Measurements from ENCODE around the gene MED20. TPM values are rescaled to one million over a fixed set of nuclear protein-coding genes. Genes with fewer than 3 reads are reported as not detected.

The MED20 gene
- total and polyA plus RNA-seq, 2 donors (not counting 3 experiments of a cell fraction or from before 2014, with no cell fraction given) = 30.4 to 37.8 TPM

DNA sequence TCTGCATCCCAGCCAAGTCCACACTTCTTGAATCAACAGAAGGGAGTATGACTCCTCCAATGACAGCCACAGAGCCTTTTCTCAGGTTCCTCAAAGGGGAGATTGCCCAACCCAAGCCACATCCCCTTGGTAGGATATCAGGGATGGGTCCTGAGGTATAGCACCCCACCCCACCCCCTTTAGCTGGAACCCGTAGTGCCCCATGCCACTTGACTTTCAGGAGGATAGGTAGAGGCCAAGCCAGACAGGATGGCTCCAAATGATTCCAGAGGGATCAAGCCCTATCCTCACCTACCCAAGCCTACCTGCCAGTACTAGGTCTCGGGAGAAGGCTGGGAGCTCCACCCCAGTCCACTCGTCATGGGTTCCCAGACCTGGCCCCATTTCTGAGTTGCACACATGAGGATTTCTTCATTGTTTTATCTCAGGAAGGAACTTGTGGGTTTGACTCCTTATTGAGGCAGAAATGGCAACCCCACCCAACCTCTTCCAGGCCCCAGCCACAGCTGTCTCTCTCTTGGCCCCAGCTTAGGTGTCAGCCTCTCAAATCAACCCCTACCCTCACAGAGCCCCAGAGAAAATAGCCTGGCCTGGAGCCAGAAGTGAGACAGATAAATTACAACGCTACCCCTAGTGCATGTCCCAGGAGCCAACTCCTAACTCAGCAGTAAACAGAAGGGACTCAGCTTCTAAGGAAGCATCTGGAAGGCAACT is 17.1 kb upstream of the MED20 start:
- Histone ChIP-seq H2AFZ (ENCODE audit: low read depth, low read length) (no peak overlapping the region), H3K36me3 (ENCODE audit: control insufficient read depth in 2 of 2, extremely low read depth in 1 of 2, insufficient read depth in 2 of 2, low read length in 2 of 2) (peaks cover 17 to 32% of the 10 kb centered on the region in 2 experiments), H3K9me1 (replicated peaks; ENCODE audit: control insufficient read depth, extremely low read depth, insufficient read depth, low read length) (no peaks in the 10 kb centered on the region), H4K20me1 (replicated peaks; ENCODE audit: control insufficient read depth, extremely low read depth, insufficient read depth, low read length) (no peaks in the 10 kb centered on the region), H3K4me1 (ENCODE audit: control insufficient read depth, extremely low read depth, insufficient read depth, low read length) (peaks cover 34% of the 10 kb centered on the region), H3K9me3 (replicated peaks; ENCODE audit: control insufficient read depth, insufficient read depth, low read length) (no peaks in the 10 kb centered on the region), H3K4me2 (ENCODE audit: insufficient read depth, low read length) (no peak overlapping the region), H3K27me3 (ENCODE audit: control insufficient read depth in 2 of 2, insufficient read depth in 2 of 2, low read length in 2 of 2) (no peaks in the 10 kb centered on the region), H3K9ac (replicated peaks; ENCODE audit: extremely low read depth, insufficient read depth, low read length) (no peak overlapping the region), H3K79me2 (ENCODE audit: control insufficient read depth, insufficient read depth, low read length) (peaks cover 47% of the 10 kb centered on the region), H3K4me3 (replicated peaks in 1 of 3; ENCODE audit: insufficient read depth in 1 of 3, low read depth in 1 of 3, low read length in 3 of 3) (no peak overlapping the region), H3K27ac (ENCODE audit: insufficient read depth, low read depth, low read length) (no peak overlapping the region)
- dilution Hi-C loops (cut with MboI; ENCODE audit: extremely low pct_ligation_motif_present, low sequenced_read_pairs) (no loop called here), intact Hi-C loops (cut with micrococcal nuclease) (no loop called here)
- no TSS peak for BruUV-seq (replicated peaks)
- TF ChIP-seq CTCF (IDR thresholded peaks at IDR 0.05; ENCODE audit: extremely low read depth in 1 of 2, insufficient read depth in 1 of 2, low read depth in 1 of 2, low read length in 2 of 2) (no peak), POLR2A (IDR thresholded peaks at IDR 0.05; ENCODE audit: low read depth, low read length) (peak; percentile 12), POLR2AphosphoS5 (IDR thresholded peaks at IDR 0.05; ENCODE audit: insufficient read depth, low read depth, low read length) (no peak), MYC (IDR thresholded peaks at IDR 0.05; ENCODE audit: low read depth, low read length) (no peak), JUN (IDR thresholded peaks at IDR 0.05; ENCODE audit: borderline replicate concordance, insufficient read depth, insufficient read length, low read depth) (no peak), FOS (IDR thresholded peaks at IDR 0.05; ENCODE audit: borderline replicate concordance, insufficient read depth, low read length) (no peak)
- ChIA-PET POLR2A (interaction anchor here (0.6 to 1.2 kb wide), 2 partner anchors 17 to 27 kb away, joined by 3 to 8 read pairs; partner anchors contain the start of genes BYSL and MED20), CTCF (interaction anchor here (0.6 to 8.5 kb wide), 11 partner anchors 8 to 151 kb away, joined by 3 to 149 read pairs (median 9); partner anchors contain the start of genes BYSL, MED20 and TOMM6)
- peak; percentile 30 for DNase-seq (ENCODE audit: low read depth, low spot score)
- FAIRE-seq = peak; percentile 67

Measured in endothelial cell of umbilical vein (primary cell).